ENCODE results near the gene SYS1.

Gene SYS1

GRCh38 chr20:45391559-45391958 is 28.6 kb downstream of the SYS1 start:
- DNase-seq (ENCODE audit: low read depth) = no peak

- DNase-seq (ENCODE audit: low read depth) = no peak
These were observed 29.8 kb downstream of the SYS1 start for GRCh38 chr20:45392733-45393132.

- no peak for DNase-seq (ENCODE audit: low read depth)
These were observed 31.5 kb downstream of the SYS1 start for GRCh38 chr20:45394221-45395113.

GRCh38 chr20:45395114-45395415 is 32.1 kb downstream of the SYS1 start:
- no peak for DNase-seq (ENCODE audit: low read depth)

GRCh38 chr20:45399018-45399417 is 36.1 kb downstream of the SYS1 start:
- DNase-seq (ENCODE audit: low read depth) = no peak

GRCh38 chr20:45400346-45401031 is 37.5 kb downstream of the SYS1 start:
- DNase-seq (ENCODE audit: low read depth) = no peak

GRCh38 chr20:45402946-45403345 is 40.0 kb downstream of the SYS1 start:
- DNase-seq (ENCODE audit: low read depth) = no peak

GRCh38 chr20:45404438-45404837 is 41.5 kb downstream of the SYS1 start:
- DNase-seq (ENCODE audit: low read depth) = no peak

- DNase-seq (ENCODE audit: low read depth) = no peak
These were observed 42.8 kb downstream of the SYS1 start for GRCh38 chr20:45405571-45406259.

- DNase-seq (ENCODE audit: low read depth) = peak; percentile 27
These were observed 43.5 kb downstream of the SYS1 start for GRCh38 chr20:45406260-45407066.

- peak; percentile 25 for DNase-seq (ENCODE audit: low read depth)
These were observed 44.2 kb downstream of the SYS1 start for GRCh38 chr20:45407067-45407745.

- DNase-seq (ENCODE audit: low read depth) = no peak
These were observed 45.1 kb downstream of the SYS1 start, which contains the start of gene DBNDD2 for GRCh38 chr20:45407783-45408645. DBNDD2 (plus strand) TSS chr20:45408289; CDS start chr20:45408468, 179 bp downstream.

- DNase-seq (ENCODE audit: low read depth) = no peak
These were observed 45.8 kb downstream of the SYS1 start for GRCh38 chr20:45408646-45409213.

GRCh38 chr20:45409521-45410272 is 46.7 kb downstream of the SYS1 start:
- no peak for DNase-seq (ENCODE audit: low read depth)

GRCh38 chr20:45410887-45411286 is 47.9 kb downstream of the SYS1 start:
- no peak for DNase-seq (ENCODE audit: low read depth)

- no peak for DNase-seq (ENCODE audit: low read depth)
These were observed 49.7 kb downstream of the SYS1 start for GRCh38 chr20:45412653-45413052.

- no peak for DNase-seq (ENCODE audit: low read depth)
These were observed 50.5 kb downstream of the SYS1 start for GRCh38 chr20:45413479-45413878.

GRCh38 chr20:45415822-45416637 is 53.1 kb downstream of the SYS1 start, which contains the start of gene PIGT:
PIGT (plus strand) TSS chr20:45416141; CDS start chr20:45416157, 16 bp downstream.
- DNase-seq (ENCODE audit: low read depth) = peak; percentile 81
